Measurements from ENCODE around the gene SPRR4.

GRCh38 chr1:152964536-152964935 lies 5.9 kb upstream of the SPRR4 start:
- no peak for TF ChIP-seq CTCF (conservative IDR thresholded peaks at IDR 0.05)
- no peak for TF ChIP-seq EZH2 (IDR thresholded peaks at IDR 0.05; ENCODE audit: low read depth)

Measured in PC-9 (cell line).